ENCODE data around the gene YPEL2. TPM values are rescaled to one million over a fixed set of nuclear protein-coding genes. Genes with fewer than 3 reads are reported as not detected.

YPEL2 gene
- total RNA-seq, 1 experiment from 2014 or later = 2.2 TPM

- TF ChIP-seq, protein P1, sequence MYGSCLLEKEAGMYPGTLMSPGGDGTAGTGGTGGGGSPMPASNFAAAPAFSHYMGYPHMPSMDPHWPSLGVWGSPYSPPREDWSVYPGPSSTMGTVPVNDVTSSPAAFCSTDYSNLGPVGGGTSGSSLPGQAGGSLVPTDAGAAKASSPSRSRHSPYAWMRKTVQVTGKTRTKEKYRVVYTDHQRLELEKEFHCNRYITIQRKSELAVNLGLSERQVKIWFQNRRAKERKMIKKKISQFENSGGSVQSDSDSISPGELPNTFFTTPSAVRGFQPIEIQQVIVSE (CRISPR knock-in tag; IDR thresholded peaks at IDR 0.05; ENCODE audit: borderline replicate concordance) = no peak
- TF ChIP-seq PRRX2 (CRISPR knock-in tag; IDR thresholded peaks at IDR 0.05) = no peak
- no peak for TF ChIP-seq CBFB (CRISPR knock-in tag; IDR thresholded peaks at IDR 0.05; ENCODE audit: low read depth)
- TF ChIP-seq TCF7 (CRISPR knock-in tag; IDR thresholded peaks at IDR 0.05; ENCODE audit: low read depth) = no peak
These were observed 40.8 kb downstream of the YPEL2 start (continued) for GRCh38 chr17:59372138-59372751.

DNA sequence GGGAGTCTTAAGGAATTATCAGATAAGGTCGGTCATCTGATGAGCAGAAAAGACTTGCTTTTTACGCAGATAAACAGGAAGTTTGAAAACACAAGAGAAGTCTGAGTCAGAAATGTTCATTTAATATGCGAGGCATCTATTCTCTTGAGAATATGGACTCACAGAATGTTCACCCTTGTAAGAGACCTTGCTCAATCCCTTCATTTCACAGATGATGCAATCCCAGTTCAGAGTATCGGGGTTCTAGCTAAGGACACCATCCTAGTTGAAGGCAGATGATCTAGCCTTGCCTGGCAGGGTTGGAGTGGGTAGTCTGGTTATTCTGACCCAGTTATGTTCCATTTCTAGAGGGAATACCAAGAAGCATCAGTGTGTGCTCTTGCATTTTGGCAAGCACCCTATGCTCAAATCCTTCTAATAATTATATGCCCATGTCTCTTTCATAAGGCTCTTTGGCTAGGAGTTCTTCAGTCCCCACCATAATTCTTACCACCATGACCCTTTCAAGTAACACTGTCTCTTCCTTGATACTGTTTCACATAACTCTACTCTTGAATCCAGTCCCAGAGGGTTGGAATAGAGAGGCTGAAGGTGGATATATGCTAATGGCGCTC is 42.5 kb downstream of the YPEL2 start:
- no peak for DNase-seq (ENCODE audit: low spot score)
- Mint-ChIP-seq H3K4me1 (peaks cover 33% of the 10 kb centered on the region), H3K27ac (no peak overlapping the region), H3K9me3 (peaks cover 3% of the 10 kb centered on the region; the same call in 1 of the 2 replicates), H3K4me3 (no peak overlapping the region), H3K27me3 (ENCODE audit: low read depth) (no peaks in the 10 kb centered on the region), H3K36me3 (no peaks in the 10 kb centered on the region)
- ATAC-seq = no peak
- POLR2A ChIA-PET = no interaction called here
- no peak for TF ChIP-seq ESRRA (CRISPR knock-in tag; IDR thresholded peaks at IDR 0.05; ENCODE audit: borderline replicate concordance)
- 0 out of 2 replicates have a peak, but pooled peaks have one; percentile 17 for TF ChIP-seq GABPB1 (CRISPR knock-in tag; IDR thresholded peaks at IDR 0.05)
- CTCF ChIA-PET = interaction anchor here (1.7 kb wide), 1 partner anchor 45 kb away, joined by 3 read pairs; no protein-coding TSS in a partner anchor

- Mint-ChIP-seq H3K27ac (no peak overlapping the region), H3K36me3 (no peaks in the 10 kb centered on the region), H3K27me3 (ENCODE audit: low read depth) (no peaks in the 10 kb centered on the region), H3K9me3 (peaks cover 3% of the 10 kb centered on the region; the same call in 1 of the 2 replicates), H3K4me3 (no peak overlapping the region), H3K4me1 (peaks cover 27% of the 10 kb centered on the region)
- no peak for ATAC-seq
- TF ChIP-seq, protein P2, sequence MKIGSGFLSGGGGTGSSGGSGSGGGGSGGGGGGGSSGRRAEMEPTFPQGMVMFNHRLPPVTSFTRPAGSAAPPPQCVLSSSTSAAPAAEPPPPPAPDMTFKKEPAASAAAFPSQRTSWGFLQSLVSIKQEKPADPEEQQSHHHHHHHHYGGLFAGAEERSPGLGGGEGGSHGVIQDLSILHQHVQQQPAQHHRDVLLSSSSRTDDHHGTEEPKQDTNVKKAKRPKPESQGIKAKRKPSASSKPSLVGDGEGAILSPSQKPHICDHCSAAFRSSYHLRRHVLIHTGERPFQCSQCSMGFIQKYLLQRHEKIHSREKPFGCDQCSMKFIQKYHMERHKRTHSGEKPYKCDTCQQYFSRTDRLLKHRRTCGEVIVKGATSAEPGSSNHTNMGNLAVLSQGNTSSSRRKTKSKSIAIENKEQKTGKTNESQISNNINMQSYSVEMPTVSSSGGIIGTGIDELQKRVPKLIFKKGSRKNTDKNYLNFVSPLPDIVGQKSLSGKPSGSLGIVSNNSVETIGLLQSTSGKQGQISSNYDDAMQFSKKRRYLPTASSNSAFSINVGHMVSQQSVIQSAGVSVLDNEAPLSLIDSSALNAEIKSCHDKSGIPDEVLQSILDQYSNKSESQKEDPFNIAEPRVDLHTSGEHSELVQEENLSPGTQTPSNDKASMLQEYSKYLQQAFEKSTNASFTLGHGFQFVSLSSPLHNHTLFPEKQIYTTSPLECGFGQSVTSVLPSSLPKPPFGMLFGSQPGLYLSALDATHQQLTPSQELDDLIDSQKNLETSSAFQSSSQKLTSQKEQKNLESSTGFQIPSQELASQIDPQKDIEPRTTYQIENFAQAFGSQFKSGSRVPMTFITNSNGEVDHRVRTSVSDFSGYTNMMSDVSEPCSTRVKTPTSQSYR (CRISPR knock-in tag; IDR thresholded peaks at IDR 0.05) = no peak
- TF ChIP-seq SMAD3 (CRISPR knock-in tag; IDR thresholded peaks at IDR 0.05; ENCODE audit: borderline replicate concordance) (no peak), ZNF138 (CRISPR knock-in tag; conservative IDR thresholded peaks at IDR 0.05) (no peak), EMX1 (CRISPR knock-in tag; IDR thresholded peaks at IDR 0.05) (no peak), AFF4 (CRISPR knock-in tag; IDR thresholded peaks at IDR 0.05; ENCODE audit: borderline replicate concordance) (no peak), NFYB (CRISPR knock-in tag; conservative IDR thresholded peaks at IDR 0.05; ENCODE audit: low read depth) (no peak), ZNF317 (CRISPR knock-in tag; IDR thresholded peaks at IDR 0.05; ENCODE audit: borderline replicate concordance, low read depth) (no peak), ZBTB21 (CRISPR knock-in tag; IDR thresholded peaks at IDR 0.05; ENCODE audit: borderline replicate concordance) (no peak)
- ChIA-PET CTCF (interaction anchor here (1.0 to 1.7 kb wide), 2 partner anchors 8 to 45 kb away, joined by 3 to 4 read pairs; no protein-coding TSS in a partner anchor), POLR2A (interaction anchor here (1.4 kb wide), 1 partner anchor 10 kb away, joined by 3 read pairs; no protein-coding TSS in a partner anchor)
- DNase-seq (ENCODE audit: low spot score) = no peak
These were observed 43.2 kb downstream of the YPEL2 start for GRCh38 chr17:59374612-59375011.

All from WTC11 (cell line).